Activated T-cell treated with anti-CD3 and anti-CD28 coated beads, Interleukin-2, amount 50 U/mL, for 4 hours (primary cell): Measurements from ENCODE around the gene SPECC1L. TPM values are rescaled to one million over a fixed set of nuclear protein-coding genes. Genes with fewer than 3 reads are reported as not detected.
"Not testable (repeated sequence)": the region's sequence is repeated elsewhere in the genome, so short reads cannot be mapped to it uniquely, and the experiment has no call there.

ENCODE experiments used
- ATAC-seq, 2 donors: fragments of 200-7000 bp; cut with Tn5 transposase; one replicate each; pipeline ENCODE4 v1.10.0; 2021
- DNase-seq: peaks from one replicate; pipeline ENCODE4 v3.0.0-alpha.2; 2020
- H3K27me3 Mint-ChIP-seq: one replicate; pipeline ENCODE4 v1.8.0; 2021; ENCODE audit warnings: low read depth, mixed read lengths
- H3K36me3 Mint-ChIP-seq: one replicate; pipeline ENCODE4 v1.8.0; 2022; ENCODE audit warnings: mixed read lengths; ENCODE audit not compliant: insufficient read depth
- H3K4me1 Mint-ChIP-seq: one replicate; pipeline ENCODE4 v1.8.0; 2021; ENCODE audit warnings: low read depth, mixed read lengths
- H3K4me3 Mint-ChIP-seq: one replicate; pipeline ENCODE4 v1.8.0; 2021; ENCODE audit warnings: mild to moderate bottlenecking, moderate library complexity, mixed read lengths
- H3K9me3 Mint-ChIP-seq: one replicate; pipeline ENCODE4 v1.8.0; 2021; ENCODE audit warnings: mixed read lengths
- total RNA-seq, 3 donors: library from RNA; stranded (reverse); gene quantifications; one replicate each; pipeline ENCODE4 v1.2.1, GENCODE V29; 2021

SPECC1L gene
- total RNA-seq = 10 to 100 TPM; 31.4 to 33.6 (median 33.1) TPM

GRCh38 chr22:24270556-24271385 is at the start of gene SPECC1L:
SPECC1L (plus strand) TSS chr22:24270831; CDS start chr22:24302232, 31,401 bp downstream.
- H3K27me3 Mint-ChIP-seq = no peaks in the 10 kb centered on the region
- H3K9me3 Mint-ChIP-seq = no peaks in the 10 kb centered on the region
- DNase-seq (peak; percentile 87), ATAC-seq (peak; percentile 92)
- H3K4me1 Mint-ChIP-seq = peaks cover 39% of the 10 kb centered on the region
- peaks cover 3% of the 10 kb centered on the region for H3K36me3 Mint-ChIP-seq
- H3K4me3 Mint-ChIP-seq = peak within 1 kb of the TSS; percentile 87

GRCh38 chr22:24224468-24224867 is 46.2 kb upstream of the SPECC1L start:
- no peaks in the 10 kb centered on the region for H3K27me3 Mint-ChIP-seq
- H3K36me3 Mint-ChIP-seq = no peaks in the 10 kb centered on the region
- no peaks in the 10 kb centered on the region for H3K9me3 Mint-ChIP-seq
- H3K4me3 Mint-ChIP-seq = no peak overlapping the region
- ATAC-seq (no peak), DNase-seq (no peak)
- H3K4me1 Mint-ChIP-seq = no peaks in the 10 kb centered on the region

GRCh38 chr22:24225044-24225601 is 45.5 kb upstream of the SPECC1L start:
- DNase-seq (no peak), ATAC-seq (no peak)
- H3K27me3 Mint-ChIP-seq = no peaks in the 10 kb centered on the region
- H3K4me3 Mint-ChIP-seq = no peak overlapping the region
- H3K9me3 Mint-ChIP-seq = no peaks in the 10 kb centered on the region
- H3K4me1 Mint-ChIP-seq = no peaks in the 10 kb centered on the region
- H3K36me3 Mint-ChIP-seq = no peaks in the 10 kb centered on the region

GRCh38 chr22:24225951-24226350 is 44.7 kb upstream of the SPECC1L start:
- Mint-ChIP-seq H3K4me3 (no peak overlapping the region), H3K9me3 (no peaks in the 10 kb centered on the region), H3K27me3 (no peaks in the 10 kb centered on the region), H3K36me3 (no peaks in the 10 kb centered on the region), H3K4me1 (no peaks in the 10 kb centered on the region)
- ATAC-seq = no peak
- DNase-seq = no peak

- ATAC-seq = peak; percentile 76 to 80
- peaks cover 3% of the 10 kb centered on the region for H3K4me1 Mint-ChIP-seq
- H3K27me3 Mint-ChIP-seq = no peaks in the 10 kb centered on the region
- H3K9me3 Mint-ChIP-seq = no peaks in the 10 kb centered on the region
- DNase-seq = peak; percentile 65
- H3K4me3 Mint-ChIP-seq = no peak overlapping the region
- H3K36me3 Mint-ChIP-seq = no peaks in the 10 kb centered on the region
Measured at GRCh38 chr22:24230911-24231656, 39.5 kb upstream of the SPECC1L start.

GRCh38 chr22:24231706-24232105 is 38.9 kb upstream of the SPECC1L start:
- no peaks in the 10 kb centered on the region for H3K9me3 Mint-ChIP-seq
- no peak for DNase-seq
- ATAC-seq = no peak
- H3K27me3 Mint-ChIP-seq = no peaks in the 10 kb centered on the region
- H3K4me3 Mint-ChIP-seq = no peak overlapping the region
- no peaks in the 10 kb centered on the region for H3K36me3 Mint-ChIP-seq
- peaks cover 3% of the 10 kb centered on the region for H3K4me1 Mint-ChIP-seq

- H3K4me3 Mint-ChIP-seq = no peak overlapping the region
- H3K36me3 Mint-ChIP-seq = no peaks in the 10 kb centered on the region
- no peak for ATAC-seq
- H3K27me3 Mint-ChIP-seq = no peaks in the 10 kb centered on the region
- H3K9me3 Mint-ChIP-seq = no peaks in the 10 kb centered on the region
- peaks cover 3% of the 10 kb centered on the region for H3K4me1 Mint-ChIP-seq
- DNase-seq = no peak
Measured at GRCh38 chr22:24232124-24232523, 38.5 kb upstream of the SPECC1L start.

GRCh38 chr22:24232725-24233124 is 37.9 kb upstream of the SPECC1L start:
- Mint-ChIP-seq H3K9me3 (no peaks in the 10 kb centered on the region), H3K27me3 (no peaks in the 10 kb centered on the region), H3K36me3 (no peaks in the 10 kb centered on the region), H3K4me1 (peaks cover 3% of the 10 kb centered on the region), H3K4me3 (no peak overlapping the region)
- ATAC-seq (no peak), DNase-seq (no peak)

GRCh38 chr22:24233235-24233634 is 37.4 kb upstream of the SPECC1L start:
- no peak overlapping the region for H3K4me3 Mint-ChIP-seq
- no peaks in the 10 kb centered on the region for H3K36me3 Mint-ChIP-seq
- ATAC-seq = no peak
- no peaks in the 10 kb centered on the region for H3K9me3 Mint-ChIP-seq
- H3K4me1 Mint-ChIP-seq = peaks cover 3% of the 10 kb centered on the region
- no peaks in the 10 kb centered on the region for H3K27me3 Mint-ChIP-seq
- no peak for DNase-seq

- Mint-ChIP-seq H3K36me3 (no peaks in the 10 kb centered on the region), H3K4me1 (peaks cover 3% of the 10 kb centered on the region), H3K9me3 (no peaks in the 10 kb centered on the region), H3K4me3 (no peak overlapping the region), H3K27me3 (no peaks in the 10 kb centered on the region)
- DNase-seq (no peak), ATAC-seq (no peak)
Measured at GRCh38 chr22:24233816-24234215, 36.8 kb upstream of the SPECC1L start.

GRCh38 chr22:24235315-24235714 is 35.3 kb upstream of the SPECC1L start:
- H3K36me3 Mint-ChIP-seq = no peaks in the 10 kb centered on the region
- no peaks in the 10 kb centered on the region for H3K9me3 Mint-ChIP-seq
- H3K4me3 Mint-ChIP-seq = no peak overlapping the region
- no peak for DNase-seq
- no peak for ATAC-seq
- H3K27me3 Mint-ChIP-seq = no peaks in the 10 kb centered on the region
- peaks cover 3% of the 10 kb centered on the region for H3K4me1 Mint-ChIP-seq

GRCh38 chr22:24236656-24237055 is 34.0 kb upstream of the SPECC1L start:
- H3K27me3 Mint-ChIP-seq = no peaks in the 10 kb centered on the region
- no peak overlapping the region for H3K4me3 Mint-ChIP-seq
- DNase-seq = no peak

GRCh38 chr22:24238101-24238694 is 32.4 kb upstream of the SPECC1L start:
- not testable (repeated sequence) for ATAC-seq, H3K27me3 Mint-ChIP-seq, H3K9me3 Mint-ChIP-seq, DNase-seq, H3K36me3 Mint-ChIP-seq, H3K4me3 Mint-ChIP-seq
- H3K4me1 Mint-ChIP-seq = peaks cover 23% of the 10 kb centered on the region

More at GRCh38 chr22:24236656-24237055, 34.0 kb upstream of the SPECC1L start:
- Mint-ChIP-seq H3K9me3 (no peaks in the 10 kb centered on the region), H3K36me3 (no peaks in the 10 kb centered on the region), H3K4me1 (peaks cover 9% of the 10 kb centered on the region)
- ATAC-seq = no peak

GRCh38 chr22:24240381-24240780 is 30.2 kb upstream of the SPECC1L start:
- ATAC-seq (no peak), DNase-seq (no peak)
- Mint-ChIP-seq H3K36me3 (no peaks in the 10 kb centered on the region), H3K4me3 (no peak overlapping the region), H3K4me1 (peaks cover 36% of the 10 kb centered on the region), H3K9me3 (no peaks in the 10 kb centered on the region), H3K27me3 (no peaks in the 10 kb centered on the region)
